ENCODE data around the gene RRBP1.

Gene RRBP1

GRCh38 chr20:17647391-17648314 lies 34.4 kb downstream of the RRBP1 start:
- DNase-seq (ENCODE audit: low read depth), result no peak

DNA sequence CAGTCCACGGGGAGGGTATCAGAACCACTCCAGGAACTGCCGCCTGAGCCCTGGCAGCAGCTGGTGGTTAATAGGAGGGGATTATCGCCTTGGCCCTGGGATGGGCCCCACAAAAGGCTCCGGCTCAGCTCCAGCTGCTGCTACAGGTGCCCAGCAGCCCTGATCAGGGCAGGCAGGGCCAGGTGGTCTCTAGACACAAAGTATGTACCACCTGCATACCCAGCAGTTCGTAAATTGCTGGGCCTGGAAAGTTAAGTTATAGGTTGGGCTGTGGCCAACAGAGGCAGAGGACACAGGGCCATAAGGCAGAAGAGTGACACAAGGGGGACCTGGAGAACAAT lies 35.1 kb downstream of the RRBP1 start:
- no peak for DNase-seq (ENCODE audit: low read depth)

GRCh38 chr20:17646209-17646960 lies 35.7 kb downstream of the RRBP1 start:
- DNase-seq (ENCODE audit: low read depth), result no peak

- no peak for DNase-seq (ENCODE audit: low read depth)
These were observed 36.4 kb downstream of the RRBP1 start for GRCh38 chr20:17645546-17646208.

GRCh38 chr20:17645010-17645409 lies 37.0 kb downstream of the RRBP1 start:
- DNase-seq (ENCODE audit: low read depth), result no peak

DNA sequence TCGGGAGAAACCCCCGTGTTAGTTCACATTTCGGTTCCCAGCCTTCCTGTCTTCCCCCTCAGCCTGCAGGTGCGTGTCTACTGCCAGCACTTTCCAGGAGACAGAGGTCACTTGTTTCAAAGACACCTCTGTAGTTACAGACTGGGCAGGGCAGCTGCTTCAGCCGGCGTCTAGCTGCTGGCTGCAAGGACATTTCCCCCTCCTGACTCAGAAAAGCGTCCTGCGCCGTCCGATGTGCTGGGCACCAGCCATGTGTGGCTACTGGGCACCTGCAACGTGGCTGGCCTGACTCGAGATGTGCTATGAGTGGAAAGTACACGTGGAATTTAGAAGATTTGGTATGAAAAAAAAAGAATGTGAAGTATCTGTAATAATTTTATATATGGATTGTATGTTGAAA lies 37.6 kb downstream of the RRBP1 start:
- DNase-seq (ENCODE audit: low read depth), result no peak

GRCh38 chr20:17643531-17644188 lies 38.4 kb downstream of the RRBP1 start:
- no peak for DNase-seq (ENCODE audit: low read depth)

GRCh38 chr20:17642404-17643269 lies 39.4 kb downstream of the RRBP1 start:
- DNase-seq (ENCODE audit: low read depth), result no peak

DNA sequence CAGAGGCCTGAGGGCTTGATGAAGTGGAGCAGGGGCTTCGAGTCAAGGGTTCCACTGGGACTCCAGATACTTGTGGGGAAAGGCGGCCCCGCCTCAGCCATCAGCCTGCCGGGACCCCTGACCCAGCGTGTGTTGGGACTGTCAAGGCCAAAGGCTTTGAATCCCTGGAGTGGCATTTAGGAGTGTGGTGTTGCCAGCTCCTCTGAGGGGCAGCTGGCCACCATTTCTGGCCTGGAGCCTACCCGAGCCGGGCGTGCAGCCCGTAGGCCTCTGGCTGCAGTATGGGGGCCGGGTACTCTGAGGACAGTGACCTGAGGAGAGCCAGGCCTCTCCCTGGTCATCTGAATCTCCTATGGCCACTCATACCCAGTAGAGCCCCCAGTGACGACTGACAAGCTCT lies 40.0 kb downstream of the RRBP1 start:
- no peak for DNase-seq (ENCODE audit: low read depth)

DNA sequence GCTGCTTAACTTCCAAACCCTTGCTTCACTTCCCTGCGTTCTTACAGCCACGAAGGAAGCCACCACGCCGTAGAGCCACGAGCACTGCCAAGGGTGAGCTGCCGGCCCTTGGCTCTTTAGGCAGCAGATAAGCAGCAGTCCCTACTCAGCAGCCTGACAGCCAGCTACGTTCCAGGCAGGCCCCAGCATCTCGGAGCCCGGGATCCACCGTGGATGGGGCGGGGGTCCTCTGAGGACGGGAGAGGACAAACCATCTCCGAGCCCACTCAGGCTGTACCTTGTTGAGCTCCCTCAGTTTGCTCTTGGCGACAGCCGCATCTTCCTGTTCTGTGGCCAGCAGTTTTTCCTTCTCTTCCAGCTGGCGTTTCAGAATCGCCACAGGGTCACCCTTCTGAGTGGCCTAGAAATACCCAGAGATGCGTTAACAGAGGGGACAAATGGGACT lies 40.5 kb downstream of the RRBP1 start:
- no peak for DNase-seq (ENCODE audit: low read depth)

- DNase-seq (ENCODE audit: low read depth), result no peak
These were observed 41.1 kb downstream of the RRBP1 start for GRCh38 chr20:17640875-17641378.

DNA sequence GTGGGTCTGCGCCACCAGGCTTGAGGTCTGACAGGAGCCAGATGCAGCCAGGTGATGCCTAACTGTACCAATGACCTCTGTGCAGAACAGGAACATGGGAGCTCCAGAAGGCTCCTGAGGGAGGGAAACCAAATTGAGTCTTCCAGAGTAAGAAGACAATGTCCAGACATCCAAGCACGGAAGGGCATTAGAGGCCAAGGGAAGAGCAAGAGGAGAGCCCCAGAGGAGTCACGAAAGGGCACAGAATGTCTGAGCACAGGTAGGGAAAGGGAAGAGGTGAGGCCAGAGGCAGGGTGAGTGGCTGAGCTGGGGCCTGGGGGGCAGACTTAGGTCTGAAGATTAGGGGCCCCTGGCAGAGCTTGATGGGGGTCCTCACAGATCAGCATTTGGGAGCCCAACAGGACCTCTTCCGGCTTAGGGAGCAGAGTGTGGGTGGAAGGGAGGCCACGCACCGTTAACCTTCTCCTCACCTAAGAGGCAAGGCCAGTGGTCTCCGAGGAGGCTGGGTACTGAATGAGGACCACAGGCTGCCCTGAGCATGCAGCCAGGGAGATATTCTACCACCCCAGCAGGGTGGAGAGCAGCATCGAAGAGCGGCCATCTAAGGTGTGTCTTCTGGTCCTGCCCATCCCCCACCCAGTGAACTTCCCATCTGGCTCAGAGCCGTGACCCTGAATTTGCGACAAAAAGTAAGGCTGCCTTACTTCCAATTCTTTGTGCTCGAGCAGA lies 41.7 kb downstream of the RRBP1 start:
- DNase-seq (ENCODE audit: low read depth), result no peak

GRCh38 chr20:17638835-17639407 lies 43.1 kb downstream of the RRBP1 start:
- no peak for DNase-seq (ENCODE audit: low read depth)

DNA sequence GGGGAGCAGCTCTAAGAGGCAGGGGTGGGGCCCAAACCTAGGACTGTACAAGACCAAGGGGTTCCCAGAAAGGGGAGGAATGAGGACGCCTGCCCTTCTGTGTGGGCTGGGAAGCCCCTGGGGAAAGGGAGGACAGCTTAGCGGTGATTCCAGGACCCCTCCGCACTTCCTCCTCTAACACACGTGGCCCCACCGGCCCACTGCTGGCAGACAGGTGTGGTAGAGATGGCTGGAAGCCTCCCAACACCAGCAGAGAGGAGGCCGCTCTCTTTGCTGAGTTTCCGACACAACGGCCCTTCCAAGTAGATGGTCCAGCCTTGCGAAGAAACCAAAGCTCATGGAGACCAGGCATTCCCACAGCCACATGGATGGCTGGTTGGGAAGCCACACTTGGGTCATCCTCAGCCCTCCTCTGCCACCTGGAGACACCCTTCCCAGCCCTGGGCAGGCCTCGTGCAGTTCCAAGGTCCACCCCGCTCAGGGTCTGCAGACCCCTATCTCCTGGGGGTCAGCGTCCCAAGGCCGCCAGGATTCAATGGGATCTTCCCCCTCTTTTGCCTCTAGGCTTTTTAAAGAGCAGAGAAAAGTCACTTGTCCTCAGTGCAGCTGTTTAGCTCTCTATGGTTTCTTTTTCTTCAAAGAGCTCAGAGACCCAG lies 43.9 kb downstream of the RRBP1 start:
- no peak for DNase-seq (ENCODE audit: low read depth)

DNA sequence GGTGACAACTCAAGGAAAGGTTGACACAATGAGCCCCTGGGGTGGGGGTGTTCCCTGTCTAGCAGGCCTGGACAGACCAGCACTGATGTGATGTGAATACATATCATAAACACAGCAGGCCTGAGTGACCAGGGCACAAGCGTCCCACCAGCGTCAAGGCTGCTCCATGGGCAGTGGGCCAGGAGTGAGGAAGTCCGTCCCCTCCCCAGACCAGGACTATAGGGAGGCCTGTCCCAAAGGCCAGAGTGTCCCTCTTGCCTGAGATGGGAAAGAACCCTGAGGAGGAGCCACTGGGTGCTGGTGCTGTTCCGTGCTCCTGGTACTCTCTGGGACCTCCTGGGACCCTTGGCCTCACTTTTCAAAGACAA lies 44.6 kb downstream of the RRBP1 start:
- no peak for DNase-seq (ENCODE audit: low read depth)

DNA sequence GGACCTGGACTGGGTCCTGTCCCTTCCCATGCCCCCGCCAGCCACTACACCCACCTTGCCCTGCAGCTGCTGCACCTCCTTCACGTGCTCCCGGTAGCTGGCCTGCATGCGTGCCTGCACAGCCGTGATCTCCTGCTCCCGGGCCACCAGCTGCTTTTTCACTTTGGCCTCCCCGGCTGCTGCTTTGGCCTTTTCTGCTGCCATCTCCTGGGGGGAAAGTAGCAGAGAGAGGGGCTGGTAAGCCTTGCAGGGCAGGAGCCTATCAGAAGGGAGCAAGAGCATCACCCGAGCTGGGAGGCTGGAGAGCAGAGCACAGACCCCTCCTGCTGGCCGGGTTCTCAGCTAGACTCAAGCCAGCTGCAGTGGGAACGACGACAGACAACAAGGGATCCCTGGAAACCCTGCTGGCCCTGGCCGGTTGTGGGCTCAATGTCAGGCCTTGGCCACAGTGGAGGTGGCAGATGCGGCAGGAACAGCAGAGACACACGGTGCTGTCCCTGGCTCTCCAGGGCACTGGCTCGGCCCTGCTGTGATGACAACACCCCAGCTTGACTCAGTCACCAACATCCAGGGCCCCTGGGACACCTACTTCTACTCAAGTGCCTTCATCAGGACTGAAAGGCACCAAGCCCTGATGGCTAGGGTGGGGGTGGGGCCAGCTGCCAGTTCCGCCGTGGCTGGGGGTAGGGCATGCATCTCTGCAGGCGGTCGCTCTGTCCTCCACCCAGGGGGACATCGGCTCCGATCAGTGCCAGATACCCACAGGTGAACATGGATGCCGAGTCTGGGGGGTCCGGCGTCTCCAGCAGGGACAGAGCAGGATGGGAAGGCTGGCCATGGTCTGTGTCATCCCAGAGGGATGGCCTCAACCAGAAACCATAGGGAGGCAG lies 45.3 kb downstream of the RRBP1 start:
- no peak for DNase-seq (ENCODE audit: low read depth)

DNA sequence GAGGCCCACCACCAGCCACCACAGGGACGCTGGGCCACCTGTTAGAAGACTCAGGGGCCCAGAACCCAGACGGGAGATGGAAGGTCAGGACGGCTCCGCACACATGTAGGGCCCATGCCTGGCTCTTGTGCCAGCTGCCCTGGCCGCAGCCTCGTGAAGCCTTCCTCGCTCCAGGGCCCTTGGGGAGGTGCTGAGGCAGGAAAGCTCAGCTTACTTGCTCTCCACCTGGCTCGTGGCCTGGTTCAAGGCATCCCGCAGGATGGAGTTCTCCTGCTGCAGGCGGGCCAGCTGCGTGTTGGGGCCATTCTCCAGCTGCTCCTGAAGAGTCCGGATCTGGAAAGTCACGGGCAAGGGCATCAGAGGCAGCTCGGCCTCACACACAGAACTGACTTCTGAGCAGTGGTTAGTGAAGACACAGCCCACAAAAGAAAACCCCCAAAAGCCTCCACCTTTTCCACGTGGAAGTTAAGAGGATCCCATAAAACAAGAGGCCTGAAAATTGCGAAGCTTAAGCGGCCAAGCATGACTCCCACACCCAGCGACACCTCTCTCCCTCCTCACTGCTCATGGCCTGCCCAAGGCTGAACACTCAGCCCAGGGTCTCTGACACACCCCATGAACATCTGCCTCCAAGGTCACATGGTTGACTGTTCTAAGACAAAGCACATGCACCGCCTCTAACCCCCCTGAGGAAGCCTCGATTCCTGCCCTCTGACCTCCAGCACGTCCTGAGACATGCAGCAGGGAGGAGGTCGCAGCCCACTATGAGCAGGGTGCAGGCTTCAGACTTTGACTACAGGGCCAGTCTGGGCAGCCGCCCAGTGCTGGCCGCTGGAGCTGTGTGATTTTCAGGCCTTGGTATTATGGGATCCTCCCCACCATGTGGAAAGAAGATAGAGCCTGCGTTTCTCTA lies 46.5 kb downstream of the RRBP1 start:
- no peak for DNase-seq (ENCODE audit: low read depth)
